GM15510 (cell line): Measurements from ENCODE around the gene RNU2-63P.

Experiments
- POLR2A ChIP-seq: IDR thresholded peaks from 3 replicates; pipeline ENCODE4 v1.6.1; 2011; ENCODE audit warnings: borderline replicate concordance; ENCODE audit not compliant: insufficient read length; ENCODE audit errors: extremely low read depth

RNU2-63P gene

GRCh38 chr2:88005776-88006175, 10.6 kb downstream of the RNU2-63P start:
- TF ChIP-seq POLR2A: no peak

GRCh38 chr2:88003074-88003755, 13.1 kb downstream of the RNU2-63P start:
- no peak for TF ChIP-seq POLR2A

- TF ChIP-seq POLR2A: no peak
Observed at GRCh38 chr2:88002359-88002707, 14.0 kb downstream of the RNU2-63P start.

- TF ChIP-seq POLR2A: no peak
Observed at GRCh38 chr2:87996570-87996969, 19.8 kb downstream of the RNU2-63P start.

GRCh38 chr2:87995756-87996155, 20.6 kb downstream of the RNU2-63P start:
- no peak for TF ChIP-seq POLR2A
